ENCODE results near the gene CPE. TPM values are rescaled to one million over a fixed set of nuclear protein-coding genes. Genes with fewer than 3 reads are reported as not detected.

CPE gene
- total RNA-seq, 2 donors from 2014 or later: not detected

DNA sequence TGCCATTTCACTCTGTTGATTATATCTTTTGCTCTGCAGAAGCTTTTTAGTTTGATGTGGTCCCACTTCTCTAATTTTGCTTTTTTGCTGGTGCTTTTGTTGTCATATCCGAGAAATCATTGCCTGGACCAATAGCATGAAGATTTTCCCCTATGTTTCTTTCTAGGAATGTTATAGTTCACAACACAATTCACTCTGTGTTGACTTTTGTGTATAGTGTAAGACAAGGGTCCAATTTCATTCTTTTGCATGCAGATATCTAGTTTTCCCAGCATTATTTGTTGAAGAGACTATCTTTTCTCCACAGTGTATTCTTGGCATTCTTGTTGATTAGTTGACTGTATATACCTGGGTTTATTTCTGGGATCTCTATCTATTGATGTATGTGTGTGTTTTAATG is 8.3 kb upstream of the CPE start:
- no peaks in the 10 kb centered on the region for H3K4me1 Mint-ChIP-seq (ENCODE audit: low read depth)
- no peak for ATAC-seq (replicated peaks in 1 of 2)

GRCh38 chr4:165375465-165375864 is 3.3 kb upstream of the CPE start:
- Mint-ChIP-seq H3K9me3 (peaks cover 0 to 8% of the 10 kb centered on the region in 2 donors), H3K4me1 (ENCODE audit: low read depth) (no peaks in the 10 kb centered on the region), H3K36me3 (ENCODE audit: insufficient read depth in 2 of 2) (peaks cover 0 to 7% of the 10 kb centered on the region in 2 donors), H3K27ac (no peak overlapping the region), H3K4me3 (no peak overlapping the region), H3K27me3 (ENCODE audit: low read depth) (peaks cover 46% of the 10 kb centered on the region)
- ATAC-seq (replicated peaks in 1 of 2): no peak
- no peak for DNase-seq

More for the DNA sequence above, 8.3 kb upstream of the CPE start:
- no peak for DNase-seq
- Mint-ChIP-seq H3K27ac (no peak overlapping the region), H3K9me3 (peaks cover 0 to 8% of the 10 kb centered on the region in 2 donors), H3K4me3 (no peak overlapping the region), H3K36me3 (ENCODE audit: insufficient read depth in 2 of 2) (peaks cover 0 to 7% of the 10 kb centered on the region in 2 donors), H3K27me3 (ENCODE audit: low read depth) (peaks cover 12% of the 10 kb centered on the region)

- Mint-ChIP-seq H3K9me3 (peaks cover 0 to 8% of the 10 kb centered on the region in 2 donors), H3K36me3 (ENCODE audit: insufficient read depth in 2 of 2) (peaks cover 0 to 7% of the 10 kb centered on the region in 2 donors), H3K27me3 (ENCODE audit: low read depth) (peaks cover 66% of the 10 kb centered on the region), H3K27ac (no peak overlapping the region), H3K4me3 (peak overlapping the region; percentile 83 to 84), H3K4me1 (ENCODE audit: low read depth) (no peaks in the 10 kb centered on the region)
- DNase-seq (no peak), ATAC-seq (replicated peaks in 1 of 2) (no peak)
Measured at GRCh38 chr4:165378398-165378744, 437 bp upstream of the CPE start.

DNA sequence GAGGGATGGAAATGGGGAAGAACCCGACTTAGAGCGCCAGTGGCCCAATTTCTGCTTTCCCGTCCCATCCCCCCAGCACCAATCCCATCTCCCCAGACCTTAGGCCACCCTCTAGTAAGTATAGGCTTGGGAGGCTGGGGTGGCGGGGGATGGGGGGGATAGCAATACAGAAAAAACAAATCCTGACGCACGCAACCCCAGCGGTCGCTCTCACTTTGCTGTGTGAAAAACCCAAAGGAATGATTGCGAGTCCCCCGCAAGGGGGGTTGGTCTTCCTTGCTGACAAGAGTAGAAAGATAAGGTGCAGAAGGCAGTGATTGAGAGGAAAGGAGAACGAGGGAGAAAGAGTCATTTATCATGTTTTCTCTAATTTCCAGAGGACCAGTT is 863 bp downstream of the CPE start:
- H3K4me3 Mint-ChIP-seq: peak overlapping the region; percentile 49 to 83
- H3K27ac Mint-ChIP-seq: no peak overlapping the region
- no peaks in the 10 kb centered on the region for H3K4me1 Mint-ChIP-seq (ENCODE audit: low read depth)
- H3K36me3 Mint-ChIP-seq (ENCODE audit: insufficient read depth in 2 of 2): peaks cover 0 to 2% of the 10 kb centered on the region in 2 donors
- ATAC-seq (replicated peaks in 1 of 2) (no peak), DNase-seq (no peak)
- no peaks in the 10 kb centered on the region for H3K9me3 Mint-ChIP-seq
- peaks cover 63% of the 10 kb centered on the region for H3K27me3 Mint-ChIP-seq (ENCODE audit: low read depth)

DNA sequence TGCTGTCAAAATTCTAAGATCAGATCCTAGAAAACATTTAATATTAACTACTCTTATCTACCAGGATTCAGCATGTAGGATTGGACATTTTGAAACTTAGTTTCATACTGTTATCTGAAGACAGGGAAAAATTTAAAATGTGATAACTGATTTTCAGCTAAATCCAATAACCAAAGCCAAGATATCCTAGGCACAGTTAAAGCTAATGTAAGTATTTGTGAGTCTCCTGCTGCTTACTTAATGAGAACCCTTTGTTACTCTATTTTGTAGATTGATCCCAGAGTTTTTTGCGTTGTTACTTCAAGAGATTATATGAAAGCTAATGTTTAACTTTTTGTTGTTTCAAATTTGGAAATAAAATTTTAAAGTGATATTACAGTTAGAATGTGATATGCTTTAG is 2.0 kb downstream of the CPE start:
- H3K4me3 Mint-ChIP-seq: no peak overlapping the region
- ATAC-seq (replicated peaks in 1 of 2): no peak
- H3K4me1 Mint-ChIP-seq (ENCODE audit: low read depth): no peaks in the 10 kb centered on the region
- H3K9me3 Mint-ChIP-seq: no peaks in the 10 kb centered on the region
- H3K27me3 Mint-ChIP-seq (ENCODE audit: low read depth): peaks cover 51% of the 10 kb centered on the region
- no peak for DNase-seq
- no peak overlapping the region for H3K27ac Mint-ChIP-seq
- H3K36me3 Mint-ChIP-seq (ENCODE audit: insufficient read depth in 2 of 2): no peaks in the 10 kb centered on the region

DNA sequence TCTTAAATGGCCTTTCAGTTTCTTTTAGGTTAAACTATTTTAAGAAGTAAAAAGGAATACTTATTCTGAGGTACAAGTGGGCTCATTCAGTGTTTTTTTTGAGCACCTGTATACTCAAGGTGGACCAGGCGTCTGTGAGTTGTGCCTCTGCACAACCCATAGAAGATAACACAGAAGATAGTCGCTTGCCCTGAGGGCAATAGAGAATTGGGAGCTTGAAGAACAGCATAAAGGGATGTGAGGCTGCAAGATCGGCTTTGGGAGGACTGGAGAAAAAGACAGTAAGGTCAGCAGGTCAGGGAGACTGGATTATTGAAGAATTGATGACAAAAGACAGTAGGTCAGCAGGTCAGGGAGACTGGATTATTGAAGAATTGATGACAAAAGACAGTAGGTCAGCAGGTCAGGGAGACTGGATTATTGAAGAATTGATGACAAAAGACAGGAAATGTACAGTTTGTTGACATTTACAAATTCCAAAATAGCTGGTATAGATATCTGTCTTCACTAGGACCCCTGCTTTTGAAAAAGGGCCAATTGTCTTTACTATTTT is 3.1 kb downstream of the CPE start:
- H3K27me3 Mint-ChIP-seq (ENCODE audit: low read depth): peaks cover 47% of the 10 kb centered on the region
- no peak overlapping the region for H3K27ac Mint-ChIP-seq
- no peak for ATAC-seq (replicated peaks in 1 of 2)
- H3K36me3 Mint-ChIP-seq (ENCODE audit: insufficient read depth in 2 of 2): no peaks in the 10 kb centered on the region
- no peaks in the 10 kb centered on the region for H3K9me3 Mint-ChIP-seq
- H3K4me3 Mint-ChIP-seq: no peak overlapping the region
- DNase-seq: no peak
- H3K4me1 Mint-ChIP-seq (ENCODE audit: low read depth): no peaks in the 10 kb centered on the region

- Mint-ChIP-seq H3K27ac (no peak overlapping the region), H3K4me1 (ENCODE audit: low read depth) (no peaks in the 10 kb centered on the region), H3K27me3 (ENCODE audit: low read depth) (peaks cover 43% of the 10 kb centered on the region), H3K4me3 (no peak overlapping the region), H3K9me3 (no peaks in the 10 kb centered on the region), H3K36me3 (ENCODE audit: insufficient read depth in 2 of 2) (no peaks in the 10 kb centered on the region)
- DNase-seq (no peak), ATAC-seq (replicated peaks in 1 of 2) (no peak)
Measured at GRCh38 chr4:165382640-165383039, 3.8 kb downstream of the CPE start.

DNA sequence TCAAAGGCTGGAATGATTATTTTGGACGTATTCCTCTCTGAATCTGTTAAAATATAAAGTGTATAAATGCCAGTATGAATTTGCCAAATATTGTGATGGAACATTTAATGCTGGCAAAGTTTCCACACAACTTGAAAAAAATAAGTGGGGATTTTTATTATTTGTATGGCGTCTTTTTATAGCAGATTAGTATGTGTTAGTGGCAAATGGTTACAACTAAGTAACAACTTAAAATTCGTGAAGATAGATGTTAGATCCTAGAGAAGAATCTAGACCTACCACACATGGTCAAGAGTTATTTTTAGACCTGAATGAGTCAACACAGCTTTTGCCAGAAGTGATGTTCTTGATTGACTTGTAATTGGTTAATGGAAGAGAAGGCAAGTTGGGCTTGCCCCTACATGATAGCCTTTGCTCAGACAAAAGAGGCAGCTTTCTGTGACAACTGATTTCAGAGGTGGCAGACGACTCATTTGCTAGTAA is 4.8 kb downstream of the CPE start:
- ATAC-seq (replicated peaks in 1 of 2) (no peak), DNase-seq (no peak)
- Mint-ChIP-seq H3K4me3 (no peak overlapping the region), H3K4me1 (ENCODE audit: low read depth) (no peaks in the 10 kb centered on the region), H3K27ac (no peak overlapping the region), H3K27me3 (ENCODE audit: low read depth) (peaks cover 40% of the 10 kb centered on the region), H3K9me3 (no peaks in the 10 kb centered on the region), H3K36me3 (ENCODE audit: insufficient read depth in 2 of 2) (no peaks in the 10 kb centered on the region)

- Mint-ChIP-seq H3K27me3 (ENCODE audit: low read depth) (peaks cover 41% of the 10 kb centered on the region), H3K9me3 (no peaks in the 10 kb centered on the region), H3K27ac (no peak overlapping the region), H3K36me3 (ENCODE audit: insufficient read depth in 2 of 2) (no peaks in the 10 kb centered on the region), H3K4me3 (no peak overlapping the region), H3K4me1 (ENCODE audit: low read depth) (no peaks in the 10 kb centered on the region)
- no peak for DNase-seq
- no peak for ATAC-seq (replicated peaks in 1 of 2)
Measured at GRCh38 chr4:165384186-165384585, 5.4 kb downstream of the CPE start.

GRCh38 chr4:165384598-165384997 is 5.8 kb downstream of the CPE start:
- no peaks in the 10 kb centered on the region for H3K9me3 Mint-ChIP-seq
- ATAC-seq (replicated peaks in 1 of 2) (no peak), DNase-seq (no peak)
- H3K4me1 Mint-ChIP-seq (ENCODE audit: low read depth): no peaks in the 10 kb centered on the region
- H3K36me3 Mint-ChIP-seq (ENCODE audit: insufficient read depth in 2 of 2): no peaks in the 10 kb centered on the region
- H3K27me3 Mint-ChIP-seq (ENCODE audit: low read depth): peaks cover 40% of the 10 kb centered on the region
- H3K27ac Mint-ChIP-seq: no peak overlapping the region
- no peak overlapping the region for H3K4me3 Mint-ChIP-seq

DNA sequence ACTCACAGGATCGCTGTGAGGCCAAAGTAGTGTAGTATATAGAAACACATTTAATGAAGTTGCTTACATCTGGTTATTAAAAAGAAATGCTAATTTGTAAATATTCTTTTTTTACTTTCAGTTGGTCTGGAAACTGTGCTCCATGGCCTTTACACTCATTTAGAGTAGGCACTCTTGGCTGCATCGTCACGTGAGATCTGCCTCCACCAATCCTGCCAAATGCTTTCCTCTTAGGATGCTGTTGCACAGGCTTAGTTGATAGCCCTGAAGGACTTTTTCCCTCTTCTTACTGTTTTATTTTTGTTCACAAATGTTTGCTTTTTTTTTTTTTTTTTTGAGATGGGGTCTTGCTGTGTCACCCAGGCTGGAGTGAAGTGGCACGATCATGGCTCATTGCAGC is 6.3 kb downstream of the CPE start:
- H3K27me3 Mint-ChIP-seq (ENCODE audit: low read depth): peaks cover 34% of the 10 kb centered on the region

DNA sequence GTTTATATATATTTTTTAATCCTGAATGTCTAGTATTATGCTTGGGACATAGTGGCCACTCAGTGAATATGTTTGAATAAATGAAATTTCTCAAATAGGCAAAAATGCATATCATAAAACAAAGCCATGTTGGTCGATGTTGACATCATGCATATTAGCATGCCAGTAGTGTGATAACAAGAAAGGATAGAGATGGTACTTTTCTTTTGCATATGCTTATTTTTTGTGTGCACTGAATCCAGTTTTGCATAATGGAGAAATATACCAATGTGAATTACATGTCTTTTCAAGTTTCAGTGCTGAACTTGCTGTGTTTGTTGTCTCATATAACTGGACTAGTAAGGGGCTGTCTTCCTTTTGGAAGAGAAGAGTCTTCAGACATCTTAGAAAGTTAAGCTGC is 7.5 kb downstream of the CPE start:
- H3K36me3 Mint-ChIP-seq (ENCODE audit: insufficient read depth in 2 of 2): no peaks in the 10 kb centered on the region
- ATAC-seq (replicated peaks in 1 of 2) (no peak), DNase-seq (no peak)
- no peaks in the 10 kb centered on the region for H3K4me1 Mint-ChIP-seq (ENCODE audit: low read depth)
- peaks cover 29% of the 10 kb centered on the region for H3K27me3 Mint-ChIP-seq (ENCODE audit: low read depth)
- H3K4me3 Mint-ChIP-seq: no peak overlapping the region
- H3K27ac Mint-ChIP-seq: no peak overlapping the region
- no peaks in the 10 kb centered on the region for H3K9me3 Mint-ChIP-seq

More for the DNA sequence above, 6.3 kb downstream of the CPE start:
- no peak overlapping the region for H3K4me3 Mint-ChIP-seq
- no peaks in the 10 kb centered on the region for H3K9me3 Mint-ChIP-seq
- H3K36me3 Mint-ChIP-seq (ENCODE audit: insufficient read depth in 2 of 2): no peaks in the 10 kb centered on the region
- no peak overlapping the region for H3K27ac Mint-ChIP-seq
- DNase-seq (no peak), ATAC-seq (replicated peaks in 1 of 2) (no peak)
- H3K4me1 Mint-ChIP-seq (ENCODE audit: low read depth): no peaks in the 10 kb centered on the region

- Mint-ChIP-seq H3K4me1 (ENCODE audit: low read depth) (no peaks in the 10 kb centered on the region), H3K27me3 (ENCODE audit: low read depth) (peaks cover 17% of the 10 kb centered on the region), H3K4me3 (no peak overlapping the region), H3K36me3 (ENCODE audit: insufficient read depth in 2 of 2) (no peaks in the 10 kb centered on the region), H3K9me3 (no peaks in the 10 kb centered on the region), H3K27ac (no peak overlapping the region)
- ATAC-seq (replicated peaks in 1 of 2) (no peak), DNase-seq (no peak)
Measured at GRCh38 chr4:165388756-165389155, 9.9 kb downstream of the CPE start.

DNA sequence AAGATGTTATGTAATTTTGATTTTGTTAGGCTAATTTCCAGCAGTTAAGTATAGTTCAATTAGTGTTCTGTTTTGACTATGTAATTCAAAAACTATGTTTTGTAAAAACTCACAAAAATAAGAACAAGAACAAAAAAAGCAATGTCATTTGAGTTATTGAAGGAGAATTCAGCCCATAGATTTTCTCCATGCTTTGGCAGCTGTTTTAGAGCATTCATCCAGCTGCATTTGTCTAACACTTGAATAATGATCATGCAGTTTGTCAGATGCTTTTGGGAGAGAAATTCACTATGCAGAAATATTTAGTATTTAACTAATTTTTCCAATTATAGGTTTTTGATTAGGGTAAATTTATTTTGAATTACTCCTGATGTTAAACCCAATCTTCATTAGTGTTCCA is 14.2 kb downstream of the CPE start:
- H3K36me3 Mint-ChIP-seq (ENCODE audit: insufficient read depth in 2 of 2): no peaks in the 10 kb centered on the region
- no peak for DNase-seq
- H3K9me3 Mint-ChIP-seq: no peaks in the 10 kb centered on the region
- ATAC-seq (replicated peaks in 1 of 2): no peak
- no peak overlapping the region for H3K4me3 Mint-ChIP-seq
- no peak overlapping the region for H3K27ac Mint-ChIP-seq
- H3K4me1 Mint-ChIP-seq (ENCODE audit: low read depth): no peaks in the 10 kb centered on the region
- peaks cover 14% of the 10 kb centered on the region for H3K27me3 Mint-ChIP-seq (ENCODE audit: low read depth)

Measured in activated T-cell treated with anti-CD3 and anti-CD28 coated beads, Interleukin-2, amount 50 U/mL, for 72 hours (primary cell).